Measurements from ENCODE around the gene GPRC5B. TPM values are rescaled to one million over a fixed set of nuclear protein-coding genes. Genes with fewer than 3 reads are reported as not detected.

Gene GPRC5B
- total RNA-seq, 1 donor from 2014 or later = 21.1 TPM

DNA sequence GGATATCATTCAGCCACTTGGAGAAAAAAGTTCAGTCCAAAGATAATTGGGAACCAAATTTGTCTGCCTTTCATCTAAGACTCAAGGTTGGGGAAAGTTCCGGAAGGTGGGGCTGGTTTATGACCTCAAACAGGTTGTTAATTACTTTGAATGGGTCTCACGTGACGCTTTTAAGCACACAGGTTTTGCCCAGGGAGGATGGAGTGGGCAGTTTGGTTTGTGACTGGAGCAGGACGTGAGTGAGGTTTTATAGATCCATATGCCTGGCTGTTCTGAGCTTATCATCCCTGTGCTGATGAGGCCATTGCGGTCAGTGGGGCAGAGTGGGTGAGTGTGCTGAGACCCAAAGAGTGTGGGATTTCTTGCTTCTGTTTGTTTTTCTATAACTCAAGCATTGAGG lies 38.7 kb upstream of the GPRC5B start:
- H3K4me1 ChIP-seq = no peaks in the 10 kb centered on the region
- no peaks in the 10 kb centered on the region for H3K27me3 ChIP-seq
- no peaks in the 10 kb centered on the region for H3K9me3 ChIP-seq
- H3K36me3 ChIP-seq = no peaks in the 10 kb centered on the region
- DNase-seq = no peak
- H3K4me3 ChIP-seq = no peak overlapping the region
- no peak for ATAC-seq
- intact Hi-C loops (cut with DNase I) = no loop called here
- TF ChIP-seq, protein P1, sequence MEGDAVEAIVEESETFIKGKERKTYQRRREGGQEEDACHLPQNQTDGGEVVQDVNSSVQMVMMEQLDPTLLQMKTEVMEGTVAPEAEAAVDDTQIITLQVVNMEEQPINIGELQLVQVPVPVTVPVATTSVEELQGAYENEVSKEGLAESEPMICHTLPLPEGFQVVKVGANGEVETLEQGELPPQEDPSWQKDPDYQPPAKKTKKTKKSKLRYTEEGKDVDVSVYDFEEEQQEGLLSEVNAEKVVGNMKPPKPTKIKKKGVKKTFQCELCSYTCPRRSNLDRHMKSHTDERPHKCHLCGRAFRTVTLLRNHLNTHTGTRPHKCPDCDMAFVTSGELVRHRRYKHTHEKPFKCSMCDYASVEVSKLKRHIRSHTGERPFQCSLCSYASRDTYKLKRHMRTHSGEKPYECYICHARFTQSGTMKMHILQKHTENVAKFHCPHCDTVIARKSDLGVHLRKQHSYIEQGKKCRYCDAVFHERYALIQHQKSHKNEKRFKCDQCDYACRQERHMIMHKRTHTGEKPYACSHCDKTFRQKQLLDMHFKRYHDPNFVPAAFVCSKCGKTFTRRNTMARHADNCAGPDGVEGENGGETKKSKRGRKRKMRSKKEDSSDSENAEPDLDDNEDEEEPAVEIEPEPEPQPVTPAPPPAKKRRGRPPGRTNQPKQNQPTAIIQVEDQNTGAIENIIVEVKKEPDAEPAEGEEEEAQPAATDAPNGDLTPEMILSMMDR (IDR thresholded peaks at IDR 0.05) = no peak
- no peak overlapping the region for H3K27ac ChIP-seq

DNA sequence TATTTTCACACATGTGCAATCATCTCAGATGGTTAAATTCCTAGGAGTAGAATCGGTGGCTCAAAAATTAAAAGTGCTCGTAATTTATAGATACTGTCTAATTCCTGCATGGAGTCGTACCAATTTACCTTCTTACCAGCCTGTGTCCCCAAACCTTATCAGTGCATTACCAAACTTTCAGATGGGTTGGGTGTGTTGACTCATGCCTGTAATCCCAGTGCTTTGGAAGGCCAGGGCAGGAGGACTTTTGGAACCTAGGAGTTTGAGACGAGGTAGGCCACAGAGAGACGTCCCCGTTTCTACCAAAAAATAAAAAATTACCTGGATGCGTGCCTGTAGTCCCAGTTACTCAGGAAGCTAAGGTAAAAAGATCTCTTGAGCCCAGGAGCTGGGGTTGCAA lies 34.5 kb upstream of the GPRC5B start:
- Histone ChIP-seq H3K4me1 (no peaks in the 10 kb centered on the region), H3K4me3 (no peak overlapping the region), H3K9me3 (no peaks in the 10 kb centered on the region), H3K27ac (no peak overlapping the region), H3K27me3 (no peaks in the 10 kb centered on the region), H3K36me3 (no peaks in the 10 kb centered on the region)
- no peak for DNase-seq
- TF ChIP-seq, protein P1 (IDR thresholded peaks at IDR 0.05) = no peak
- no peak for ATAC-seq
- intact Hi-C loops (cut with DNase I) = no loop called here

DNA sequence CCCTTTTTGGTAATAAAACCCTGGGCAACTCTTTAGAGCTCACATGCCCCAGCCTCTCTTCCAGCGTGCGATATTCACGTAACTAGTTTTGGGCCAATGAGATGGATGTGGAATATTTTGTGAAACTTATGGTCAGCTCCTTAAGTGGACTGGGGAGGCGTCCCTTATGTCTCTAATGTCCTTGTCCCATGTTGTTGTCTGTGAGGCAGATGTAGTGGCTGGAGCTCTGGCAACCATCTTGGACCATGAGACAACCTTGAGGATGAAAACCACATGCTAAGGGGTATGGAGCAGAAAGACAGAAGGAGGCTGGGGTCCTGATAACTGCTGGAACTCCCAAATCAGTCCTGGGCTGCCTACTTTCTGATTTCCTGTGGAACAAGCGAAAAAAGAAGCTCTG lies 31.4 kb upstream of the GPRC5B start:
- TF ChIP-seq, protein P1 (IDR thresholded peaks at IDR 0.05) = no peak

DNA sequence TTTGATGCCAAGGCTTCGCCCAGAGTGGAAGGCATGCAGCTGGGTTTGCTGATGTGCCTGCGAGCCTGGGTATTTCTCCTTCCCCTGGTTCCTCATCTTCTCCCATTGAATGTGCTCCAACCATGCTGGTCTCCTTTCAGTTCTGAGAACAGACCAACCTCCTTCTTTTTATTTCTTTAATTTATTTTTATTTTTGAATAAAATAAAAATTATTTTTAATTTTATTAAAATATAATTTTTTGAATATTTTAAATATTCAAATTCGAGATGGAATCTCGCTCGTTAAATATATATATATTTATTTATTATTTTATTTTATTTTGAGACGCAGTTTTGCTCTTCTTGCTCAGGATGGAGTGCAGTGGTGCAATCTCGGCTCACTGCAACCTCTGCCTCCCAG lies 30.2 kb upstream of the GPRC5B start:
- H3K4me1 ChIP-seq = no peaks in the 10 kb centered on the region
- ATAC-seq = no peak

More for the DNA sequence above, 31.4 kb upstream of the GPRC5B start:
- Histone ChIP-seq H3K4me3 (no peak overlapping the region), H3K4me1 (no peaks in the 10 kb centered on the region), H3K27me3 (peaks cover 2% of the 10 kb centered on the region), H3K9me3 (no peaks in the 10 kb centered on the region), H3K27ac (no peak overlapping the region), H3K36me3 (no peaks in the 10 kb centered on the region)
- intact Hi-C loops (cut with DNase I) = no loop called here
- no peak for ATAC-seq
- no peak for DNase-seq

DNA sequence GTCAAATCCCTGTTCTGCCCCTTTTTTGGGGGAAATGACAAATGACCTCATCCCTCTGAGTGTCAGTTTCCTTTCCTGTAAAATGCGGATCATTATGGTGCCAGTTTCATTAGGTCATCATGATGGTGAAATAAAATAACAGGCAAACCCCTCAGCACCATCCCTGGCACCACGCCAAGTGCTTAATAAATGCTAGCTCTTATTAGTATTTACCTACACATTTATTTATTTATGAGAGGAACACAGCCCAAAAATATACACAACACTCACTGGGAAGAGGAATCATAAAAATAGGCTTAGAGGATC lies 28.6 kb upstream of the GPRC5B start:
- Histone ChIP-seq H3K4me1 (no peaks in the 10 kb centered on the region), H3K36me3 (no peaks in the 10 kb centered on the region), H3K27ac (no peak overlapping the region), H3K27me3 (peaks cover 15% of the 10 kb centered on the region), H3K4me3 (no peak overlapping the region), H3K9me3 (no peaks in the 10 kb centered on the region)
- intact Hi-C loops (cut with DNase I) = no loop called here
- DNase-seq (no peak), ATAC-seq (no peak)
- TF ChIP-seq, protein P1 (IDR thresholded peaks at IDR 0.05) = no peak

More for the DNA sequence above, 30.2 kb upstream of the GPRC5B start:
- Histone ChIP-seq H3K4me3 (no peak overlapping the region), H3K36me3 (no peaks in the 10 kb centered on the region), H3K27ac (no peak overlapping the region), H3K9me3 (no peaks in the 10 kb centered on the region), H3K27me3 (peaks cover 4% of the 10 kb centered on the region)
- intact Hi-C loops (cut with DNase I) = no loop called here
- DNase-seq = no peak
- TF ChIP-seq, protein P1 (IDR thresholded peaks at IDR 0.05) = no peak
